ENCODE results near the gene GBGT1. TPM values are rescaled to one million over a fixed set of nuclear protein-coding genes. Genes with fewer than 3 reads are reported as not detected.

GBGT1 gene
- polyA plus RNA-seq, 3 donors, result 1.8 to 3.0 (median 2.2) TPM

DNA sequence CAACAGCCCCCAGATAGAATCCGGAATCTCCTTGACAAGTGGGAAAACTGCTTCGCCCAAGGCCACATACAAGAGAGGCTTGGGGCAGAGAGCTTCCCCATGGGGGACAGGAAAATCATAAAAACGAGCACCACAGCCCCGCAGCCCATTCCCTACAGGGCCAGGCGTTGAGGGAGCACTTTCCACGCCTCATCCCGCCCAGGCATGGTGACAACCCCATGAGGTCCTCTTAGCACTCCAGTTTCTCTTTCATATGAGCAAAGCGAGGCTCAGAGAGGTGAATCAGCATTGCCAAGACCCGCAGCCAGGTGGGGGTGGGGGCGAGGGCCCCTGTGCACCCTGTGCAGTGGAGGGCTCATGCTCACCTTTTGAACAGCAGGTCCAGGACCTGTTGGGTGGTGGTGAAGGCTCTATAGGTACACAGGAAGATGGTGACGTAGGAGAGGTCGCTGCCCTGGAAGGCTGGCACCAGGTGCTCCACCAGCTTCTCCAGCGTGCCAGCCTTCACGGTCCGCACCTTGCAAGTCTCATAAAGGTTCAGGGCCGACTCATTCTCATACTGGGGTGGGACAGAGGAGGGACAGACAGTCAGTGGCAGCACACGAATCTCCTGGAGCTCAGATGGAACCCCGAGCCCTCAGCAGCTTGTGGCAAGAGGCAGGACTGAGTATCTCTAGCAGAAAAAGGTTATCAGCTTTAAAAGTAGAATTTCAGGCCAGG is 53.6 kb downstream of the GBGT1 start:
- no peak for DNase-seq (ENCODE audit: extremely low read depth in 1 of 11, low read depth in 9 of 11, low spot score in 4 of 11)

DNA sequence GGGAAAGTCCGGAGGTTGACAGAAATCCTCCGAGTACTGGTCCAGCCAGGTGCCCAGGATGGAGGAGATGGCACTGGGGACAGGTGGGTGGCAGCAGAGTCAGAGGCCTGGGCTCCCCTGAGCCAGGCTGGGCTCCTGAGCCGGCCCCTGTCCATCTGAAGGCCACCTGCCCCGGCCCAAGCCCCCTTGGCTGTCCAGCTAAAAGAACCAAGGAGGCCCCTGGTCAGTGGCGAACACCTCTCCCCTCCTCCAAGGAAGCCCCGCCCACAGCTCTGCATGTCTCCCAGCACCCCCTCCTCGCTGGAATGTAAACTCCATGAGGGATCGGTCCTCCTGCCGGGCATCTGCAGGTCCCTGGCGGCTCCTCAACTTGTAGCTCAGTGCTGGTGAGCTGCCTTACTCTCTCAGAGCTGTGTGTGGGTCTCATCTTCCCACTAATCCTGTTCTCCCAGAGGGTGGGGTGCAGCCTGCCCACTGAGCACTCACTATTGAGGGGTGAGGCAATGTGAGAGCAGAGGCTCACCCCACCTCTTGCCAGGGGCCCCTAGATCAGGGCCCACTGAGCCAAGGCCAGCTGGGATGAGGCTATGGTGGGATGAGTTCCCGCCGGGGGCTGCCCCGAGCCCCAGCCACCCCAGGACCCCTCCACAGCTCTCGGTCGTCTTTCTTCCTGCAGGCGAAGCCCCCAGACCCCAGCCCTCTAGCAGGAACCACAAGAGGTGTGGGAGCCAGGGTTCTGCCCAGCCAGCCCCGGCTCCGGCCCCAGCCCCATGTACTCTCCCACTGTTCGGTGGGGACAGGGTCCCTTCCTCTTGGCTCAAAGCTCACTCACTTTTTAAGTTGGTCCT is 54.7 kb downstream of the GBGT1 start:
- no peak for DNase-seq (ENCODE audit: extremely low read depth in 1 of 11, low read depth in 9 of 11, low spot score in 4 of 11)

DNA sequence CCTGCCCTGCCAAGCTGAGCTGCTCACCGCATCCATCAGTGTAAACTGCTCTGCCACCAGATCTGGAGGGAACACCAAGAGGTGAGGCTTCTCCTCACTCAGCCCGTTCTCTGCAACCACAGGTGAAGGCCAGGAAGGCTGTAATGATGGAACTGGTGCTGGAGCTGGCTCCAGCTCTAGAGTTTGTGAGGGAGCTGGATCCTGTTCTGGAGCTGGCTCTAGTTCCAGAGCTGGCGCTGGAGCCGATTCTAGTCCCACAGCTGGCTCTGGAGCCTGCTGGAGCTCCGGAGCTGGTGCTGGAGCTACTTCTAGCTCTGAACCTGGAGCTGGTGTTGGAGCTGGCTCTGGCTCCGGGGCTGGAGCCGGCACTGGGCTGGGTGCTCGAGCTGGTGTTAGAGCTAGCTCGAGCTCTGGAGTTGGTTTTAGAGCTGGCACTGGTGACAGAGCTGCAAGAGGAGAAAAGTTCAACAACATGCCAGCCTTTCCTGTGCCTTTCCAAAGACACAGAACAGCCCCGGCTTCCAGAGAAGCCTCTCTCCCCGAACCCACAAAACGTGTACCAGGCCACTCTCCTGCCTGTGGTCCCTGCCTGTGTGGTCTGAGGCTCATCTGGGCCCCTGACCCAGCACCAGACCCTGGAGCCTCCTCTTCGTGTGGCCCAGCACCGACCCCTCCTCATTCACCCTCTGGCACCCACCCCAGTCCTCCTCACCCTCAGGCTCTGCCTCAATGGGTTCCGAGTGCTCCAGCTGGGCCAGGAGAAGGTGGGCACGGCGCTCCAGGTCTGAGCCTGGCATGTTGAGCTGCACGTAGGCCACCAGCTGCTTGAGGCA is 55.5 kb downstream of the GBGT1 start:
- no peak for DNase-seq (ENCODE audit: extremely low read depth in 1 of 11, low read depth in 9 of 11, low spot score in 4 of 11)

DNA sequence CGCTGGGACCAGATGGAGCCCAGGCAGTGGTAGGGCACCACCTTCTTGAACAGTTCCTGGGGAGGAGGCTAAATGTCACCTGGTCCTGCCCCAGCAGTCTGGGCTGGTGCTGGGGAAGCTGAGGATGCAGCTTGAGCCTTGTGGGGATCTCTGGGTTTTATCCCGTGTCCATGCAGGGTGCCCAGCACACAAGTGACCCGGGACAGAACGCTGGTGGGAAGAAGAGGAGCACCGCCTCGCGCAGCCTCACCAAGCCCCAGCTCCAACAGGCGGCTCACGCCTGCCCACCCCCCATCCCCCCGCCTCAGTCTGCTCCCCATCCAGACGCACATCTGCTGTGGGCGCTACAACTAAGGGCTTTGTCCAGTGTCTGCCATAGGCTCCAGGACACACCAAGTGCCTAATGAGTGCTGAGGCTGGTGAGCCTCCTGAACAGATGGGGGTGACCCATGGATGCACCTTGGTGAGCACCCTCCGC is 56.4 kb downstream of the GBGT1 start:
- no peak for DNase-seq (ENCODE audit: extremely low read depth in 1 of 11, low read depth in 9 of 11, low spot score in 4 of 11)

DNA sequence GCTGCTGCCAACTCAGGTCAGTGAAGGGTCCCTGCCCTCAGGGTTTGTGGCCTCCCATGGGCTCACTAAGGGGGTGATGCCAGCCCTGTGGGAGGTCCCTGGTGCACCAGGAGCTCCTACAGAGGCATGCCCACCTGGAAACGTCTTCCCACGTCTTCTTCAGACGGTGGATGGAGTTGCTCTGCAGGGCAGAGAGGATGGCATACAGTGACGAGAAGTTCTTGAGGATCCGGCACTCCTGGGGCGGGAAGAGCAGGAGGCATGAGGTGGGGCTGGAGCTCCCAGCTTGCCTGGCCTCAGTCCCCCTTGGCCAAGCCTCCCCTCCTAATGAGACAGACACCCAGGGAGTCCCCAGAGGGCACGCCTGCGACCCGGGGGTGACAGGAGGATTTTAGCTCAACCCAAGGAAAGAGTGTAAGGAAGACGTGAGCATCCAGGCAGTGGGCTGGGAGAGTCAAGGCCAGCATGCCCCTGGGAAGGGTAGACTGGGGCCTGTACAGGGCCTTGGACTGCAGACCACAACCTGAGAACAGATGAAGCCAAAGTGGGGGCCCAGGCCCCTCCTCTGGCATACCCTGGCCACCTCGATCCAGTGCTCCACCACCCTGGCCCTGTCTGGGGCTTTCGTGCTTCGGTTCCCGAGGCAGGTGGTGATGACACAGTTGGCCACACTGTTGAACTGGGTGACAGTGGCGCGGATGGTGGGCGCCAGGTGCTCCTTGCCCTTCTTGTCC is 57.0 kb downstream of the GBGT1 start:
- no peak for DNase-seq (ENCODE audit: extremely low read depth in 1 of 11, low read depth in 9 of 11, low spot score in 4 of 11)

DNA sequence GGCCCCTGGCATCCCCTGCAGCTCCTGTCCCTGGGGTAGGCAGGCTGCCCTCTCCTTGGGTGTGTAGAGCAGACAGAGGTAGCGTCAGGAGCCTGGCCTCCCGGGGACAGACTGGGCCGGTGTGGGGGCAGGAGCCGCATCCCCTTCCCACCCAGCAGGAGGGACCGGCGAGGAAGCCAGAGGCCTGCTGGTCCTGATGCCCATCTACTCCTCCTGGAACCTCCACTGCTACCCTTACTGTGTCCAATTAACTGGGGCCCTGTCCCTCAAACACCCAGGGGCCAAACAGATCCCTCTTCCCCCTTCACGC is 58.3 kb downstream of the GBGT1 start:
- DNase-seq (ENCODE audit: extremely low read depth in 1 of 11, low read depth in 9 of 11, low spot score in 4 of 11), result no peak

DNA sequence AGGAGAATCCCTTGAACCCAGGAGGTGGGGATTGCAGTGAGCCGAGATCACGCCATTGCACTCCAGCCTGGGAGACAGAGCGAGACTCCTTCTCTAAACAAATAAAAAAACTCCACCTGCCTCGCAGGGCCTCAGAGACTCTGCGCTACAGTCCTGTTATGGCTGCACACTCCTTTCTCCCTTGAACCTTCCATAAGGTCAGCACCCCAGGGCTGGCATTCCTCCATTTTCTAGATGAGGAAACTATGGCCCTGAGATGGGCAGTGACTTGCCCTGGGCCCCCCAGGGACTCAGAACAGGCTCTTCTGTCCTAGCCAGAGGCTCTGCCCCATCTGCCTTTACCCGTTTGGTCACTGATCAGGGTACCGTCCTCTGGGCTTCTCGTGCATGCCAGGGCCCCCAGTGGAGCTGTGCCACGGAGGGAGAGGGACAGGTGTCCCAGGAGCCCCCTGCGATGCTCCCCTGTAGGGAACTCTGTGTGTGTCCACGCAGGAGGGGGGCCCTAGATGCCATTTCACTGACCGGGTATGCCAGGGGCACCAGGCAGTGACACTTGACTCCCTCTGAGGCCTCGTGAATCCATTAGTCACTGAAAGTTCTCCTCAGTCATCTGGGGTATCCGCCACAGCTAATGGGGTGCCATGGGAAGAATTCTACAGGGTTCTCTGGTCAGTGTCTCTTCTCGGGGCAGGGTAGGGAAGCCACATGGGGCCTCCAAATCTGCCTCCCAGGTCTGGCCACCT is 58.8 kb downstream of the GBGT1 start:
- no peak for DNase-seq (ENCODE audit: extremely low read depth in 1 of 11, low read depth in 9 of 11, low spot score in 4 of 11)

DNA sequence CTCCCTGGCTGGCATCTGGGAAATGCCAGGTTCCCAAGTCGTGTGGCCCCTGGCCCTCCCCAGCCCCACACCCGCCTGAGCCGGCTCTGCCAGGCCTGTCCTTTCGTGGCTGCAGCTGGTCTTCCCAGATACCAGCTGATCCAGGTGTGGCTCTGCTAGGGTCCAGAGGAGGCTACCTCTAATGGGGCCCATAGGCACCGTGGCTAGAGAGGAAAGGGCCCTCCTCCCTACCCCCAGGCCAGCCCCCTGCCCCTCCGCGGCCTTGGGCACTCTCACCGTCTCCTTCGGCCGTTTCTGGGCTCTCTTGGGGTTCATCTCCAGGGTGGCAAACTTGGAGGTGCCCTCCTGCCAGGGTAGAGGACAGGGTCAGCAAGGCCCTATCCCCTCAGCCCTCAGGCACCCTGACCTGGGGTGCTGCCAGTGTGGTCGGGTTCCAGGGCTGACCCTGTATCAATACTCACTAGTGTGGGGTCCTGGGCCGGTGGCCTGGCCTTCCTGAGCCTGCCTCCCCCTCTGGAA is 59.7 kb downstream of the GBGT1 start:
- no peak for DNase-seq (ENCODE audit: extremely low read depth in 1 of 11, low read depth in 9 of 11, low spot score in 4 of 11)

DNA sequence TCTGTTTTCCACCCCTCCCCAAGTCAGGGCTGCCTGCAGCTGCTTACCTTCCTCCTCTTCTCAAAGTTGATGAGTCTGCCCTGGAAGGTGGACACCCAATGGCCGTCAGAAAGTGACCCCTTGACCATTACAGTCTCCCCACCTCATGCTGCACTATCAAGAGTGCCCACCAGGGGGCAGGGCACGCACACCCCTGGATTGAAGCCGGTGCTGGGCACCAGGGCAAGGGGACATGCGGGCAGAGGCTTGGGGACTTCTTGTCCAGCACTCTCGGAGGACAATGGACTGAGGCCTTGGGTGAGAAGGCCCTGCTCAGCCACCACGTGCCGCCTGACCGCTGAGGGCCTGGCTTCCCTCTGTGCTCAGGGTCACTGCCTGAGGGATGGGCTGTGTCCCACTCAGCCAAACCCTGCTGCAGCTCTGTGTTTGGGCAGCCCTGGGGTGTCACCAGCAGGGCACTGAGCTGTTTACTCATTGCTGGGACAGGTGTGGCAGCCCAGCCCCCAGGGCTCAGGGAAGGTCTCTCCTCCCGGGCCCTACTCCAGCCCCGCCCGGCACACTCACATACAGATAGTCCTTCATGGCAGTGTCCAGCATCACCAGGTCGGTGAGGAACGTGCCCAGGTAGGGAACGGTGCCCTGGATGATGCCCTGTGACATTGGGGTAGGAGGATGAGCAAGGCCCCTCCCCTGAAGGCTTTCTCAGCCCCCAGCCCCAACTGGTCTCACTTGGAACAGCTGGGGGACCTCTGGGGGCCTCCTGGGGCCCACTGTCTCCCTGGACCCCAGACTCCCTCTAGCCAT is 60.3 kb downstream of the GBGT1 start:
- no peak for DNase-seq (ENCODE audit: extremely low read depth in 1 of 11, low read depth in 9 of 11, low spot score in 4 of 11)

Other genes starting within 250 kb of the GBGT1 start
- gene TSC1, start 219.3 kb downstream of the GBGT1 start, polyA plus RNA-seq (ENCODE audit: insufficient read length in 3 of 3), result 10 to 100 TPM; 41.7 to 65.4 (median 45.4) TPM
- 1 to 10 TPM in 1 of 3 donors, under 1 TPM in 2; 0.62 to 1.0 (median 0.70) TPM for gene GFI1B, start 185.2 kb downstream of the GBGT1 start, polyA plus RNA-seq (ENCODE audit: insufficient read length in 3 of 3)
- gene GTF3C5, start 132.9 kb downstream of the GBGT1 start, polyA plus RNA-seq (ENCODE audit: insufficient read length in 3 of 3), result 10 to 100 TPM; 63.4 to 75.6 (median 74.4) TPM
- 1 to 10 TPM; 3.3 to 4.8 (median 4.0) TPM for gene CEL, start 101.9 kb downstream of the GBGT1 start, polyA plus RNA-seq (ENCODE audit: insufficient read length in 3 of 3)
- 10 to 100 TPM; 30.6 to 44.4 (median 40.2) TPM for gene RALGDS, start 42.7 kb downstream of the GBGT1 start, polyA plus RNA-seq (ENCODE audit: insufficient read length in 3 of 3)
- gene OBP2B, start 45.3 kb upstream of the GBGT1 start, polyA plus RNA-seq (ENCODE audit: insufficient read length in 3 of 3), result under 1 TPM in 1 of 3 donors, not detected in 2; 0.34 TPM
- gene ABO, start 111.3 kb upstream of the GBGT1 start, polyA plus RNA-seq (ENCODE audit: insufficient read length in 3 of 3), result 10 to 100 TPM; 10.3 to 27.8 (median 17.7) TPM
- 10 to 100 TPM; 21.2 to 31.3 (median 29.9) TPM for gene SURF6, start 172.3 kb upstream of the GBGT1 start, polyA plus RNA-seq (ENCODE audit: insufficient read length in 3 of 3)
- 10 to 100 TPM; 22.9 to 32.5 (median 29.2) TPM for gene MED22, start 184.2 kb upstream of the GBGT1 start, polyA plus RNA-seq (ENCODE audit: insufficient read length in 3 of 3)
- 1,000 to 10,000 TPM; 2,380 to 2,771 (median 2,510) TPM for gene RPL7A, start 184.3 kb upstream of the GBGT1 start, polyA plus RNA-seq (ENCODE audit: insufficient read length in 3 of 3)
- gene SURF1, start 192.6 kb upstream of the GBGT1 start, polyA plus RNA-seq (ENCODE audit: insufficient read length in 3 of 3), result 10 to 100 TPM; 43.6 to 52.8 (median 52.4) TPM
- gene SURF2, start 192.6 kb upstream of the GBGT1 start, polyA plus RNA-seq (ENCODE audit: insufficient read length in 3 of 3), result 10 to 100 TPM; 21.6 to 26.3 (median 25.3) TPM
- gene SURF4, start 212.1 kb upstream of the GBGT1 start, polyA plus RNA-seq (ENCODE audit: insufficient read length in 3 of 3), result 100 to 1,000 TPM; 161 to 181 (median 175) TPM
- gene STKLD1, start 212.5 kb upstream of the GBGT1 start, polyA plus RNA-seq (ENCODE audit: insufficient read length in 3 of 3), result 1 to 10 TPM; 4.3 to 5.4 (median 4.4) TPM